H9 (cell line): ENCODE results near the gene ARHGAP12. TPM values are rescaled to one million over a fixed set of nuclear protein-coding genes. Genes with fewer than 3 reads are reported as not detected.

ENCODE experiments used
- DNase-seq: peaks from one replicate; pipeline ENCODE4 v3.0.0-alpha.2; 2017
- H2AFZ ChIP-seq: one replicate; pipeline ENCODE4 v1.6.1; 2013; ENCODE audit warnings: mild to moderate bottlenecking, low read length, control low read depth, moderate library complexity
- H2AK5ac ChIP-seq: 2 replicates; pipeline ENCODE4 v1.6.1; 2013; ENCODE audit warnings: low read length, control low read depth, mixed read lengths; ENCODE audit not compliant: insufficient read length
- H2BK120ac ChIP-seq: one replicate; pipeline ENCODE4 v1.6.1; 2013; ENCODE audit warnings: low read depth, mild to moderate bottlenecking, low read length, control low read depth, inconsistent platforms; ENCODE audit not compliant: poor library complexity, severe bottlenecking
- H2BK12ac ChIP-seq: 2 replicates; pipeline ENCODE4 v1.6.1; 2013; ENCODE audit warnings: low read length, control low read depth, mixed read lengths, low read depth; ENCODE audit not compliant: insufficient read length
- H2BK15ac ChIP-seq: 2 replicates; pipeline ENCODE4 v1.6.1; 2013; ENCODE audit warnings: low read depth, low read length, control low read depth
- H2BK20ac ChIP-seq: one replicate; pipeline ENCODE4 v1.6.1; 2013; ENCODE audit warnings: low read depth, mild to moderate bottlenecking, low read length, control low read depth, inconsistent platforms; ENCODE audit not compliant: poor library complexity, severe bottlenecking
- H2BK5ac ChIP-seq: 2 replicates; pipeline ENCODE4 v1.6.1; 2013; ENCODE audit warnings: low read length, control low read depth, mixed read lengths; ENCODE audit not compliant: insufficient read length
- H3K14ac ChIP-seq: 2 replicates; pipeline ENCODE4 v1.6.1; 2013; ENCODE audit warnings: low read length, control low read depth; ENCODE audit not compliant: insufficient read depth
- H3K18ac ChIP-seq: 2 replicates; pipeline ENCODE4 v1.6.1; 2013; ENCODE audit warnings: low read depth, mild to moderate bottlenecking, mixed read lengths, low read length, control low read depth; ENCODE audit not compliant: insufficient read length
- H3K23ac ChIP-seq: 2 replicates; pipeline ENCODE4 v1.6.1; 2013; ENCODE audit warnings: low read length, control low read depth, mixed read lengths, low read depth; ENCODE audit not compliant: insufficient read length
- H3K23me2 ChIP-seq: 2 replicates; pipeline ENCODE4 v1.6.1; 2013; ENCODE audit warnings: low read depth, mild to moderate bottlenecking, mixed read lengths, low read length, control low read depth; ENCODE audit not compliant: insufficient read length, poor library complexity, severe bottlenecking
- H3K27ac ChIP-seq: 2 replicates; pipeline ENCODE4 v1.5.1; 2013; ENCODE audit warnings: low read length, control low read depth, mixed read lengths, low read depth; ENCODE audit not compliant: insufficient read length
- H3K27me3 ChIP-seq: 2 replicates; pipeline ENCODE4 v1.6.1; 2013; ENCODE audit warnings: low read length, control low read depth, inconsistent platforms; ENCODE audit not compliant: insufficient read depth
- H3K4ac ChIP-seq: 2 replicates; pipeline ENCODE4 v1.6.1; 2013; ENCODE audit warnings: low read depth, mild to moderate bottlenecking, control low read depth, inconsistent platforms, low read length, moderate library complexity
- H3K4me1 ChIP-seq: 2 replicates; pipeline ENCODE4 v1.6.1; 2013; ENCODE audit warnings: low read length, control low read depth, inconsistent platforms; ENCODE audit not compliant: insufficient read depth
- H3K4me2 ChIP-seq: 2 replicates; pipeline ENCODE4 v1.6.1; 2013; ENCODE audit warnings: low read length, control low read depth, mixed read lengths; ENCODE audit not compliant: insufficient read length, insufficient read depth
- H3K56ac ChIP-seq: 2 replicates; pipeline ENCODE4 v1.6.1; 2013; ENCODE audit warnings: low read depth, mild to moderate bottlenecking, mixed read lengths, low read length, control low read depth; ENCODE audit not compliant: insufficient read length
- H3K79me1 ChIP-seq: 2 replicates; pipeline ENCODE4 v1.6.1; 2013; ENCODE audit warnings: low read depth, mild to moderate bottlenecking, moderate library complexity, low read length, control low read depth, inconsistent platforms; ENCODE audit not compliant: insufficient read depth, poor library complexity, severe bottlenecking
- H3K79me2 ChIP-seq: 2 replicates; pipeline ENCODE4 v1.6.1; 2013; ENCODE audit warnings: low read length, control low read depth, inconsistent platforms; ENCODE audit not compliant: insufficient read depth
- H3K9ac ChIP-seq: 2 replicates; pipeline ENCODE4 v1.6.1; 2013; ENCODE audit warnings: low read length, control low read depth, mixed read lengths; ENCODE audit not compliant: insufficient read length; ENCODE audit errors: extremely low read depth
- H3K9me3 ChIP-seq: one replicate; pipeline ENCODE4 v1.6.1; 2013; ENCODE audit warnings: low read depth, low read length, inconsistent platforms; ENCODE audit not compliant: control insufficient read depth
- H3T11ph ChIP-seq: one replicate; pipeline ENCODE4 v1.6.1; 2013; ENCODE audit warnings: mild to moderate bottlenecking, low read length, control low read depth, inconsistent platforms
- H4K20me1 ChIP-seq: one replicate; pipeline ENCODE4 v1.6.1; 2013; ENCODE audit not compliant: control insufficient read depth, insufficient read length, insufficient read depth
- H4K5ac ChIP-seq: 2 replicates; pipeline ENCODE4 v1.6.1; 2013; ENCODE audit warnings: low read depth, mild to moderate bottlenecking, mixed read lengths, low read length, control low read depth; ENCODE audit not compliant: insufficient read length
- H4K8ac ChIP-seq: replicated peaks from 2 replicates; pipeline ENCODE4 v1.6.1; 2013; ENCODE audit warnings: low read length, control low read depth, mixed read lengths, low read depth; ENCODE audit not compliant: insufficient read length
- H4K91ac ChIP-seq: 2 replicates; pipeline ENCODE4 v1.6.1; 2013; ENCODE audit warnings: low read depth, mild to moderate bottlenecking, moderate library complexity, mixed read lengths, low read length, control low read depth; ENCODE audit not compliant: insufficient read length
- H3K27ac Mint-ChIP-seq, 3 experiments: 2 replicates in 2 of 3; 3 replicates in 1 of 3; pipeline ENCODE4 v1.8.0; 2020 to 2021; ENCODE audit warnings: mixed read lengths in 3 of 3, mild to moderate bottlenecking in 1 of 3, moderate library complexity in 1 of 3
- H3K27me3 Mint-ChIP-seq: 2 replicates; pipeline ENCODE4 v1.8.0; 2021; ENCODE audit warnings: low read depth, mild to moderate bottlenecking, moderate library complexity, mixed read lengths
- H3K36me3 Mint-ChIP-seq, 3 experiments: 2 replicates in 2 of 3; 3 replicates in 1 of 3; pipeline ENCODE4 v1.8.0; 2020 to 2021; ENCODE audit warnings: low read depth in 3 of 3, mixed read lengths in 3 of 3; ENCODE audit not compliant: insufficient read depth in 1 of 3
- H3K4me1 Mint-ChIP-seq, 2 experiments: 2 replicates each; pipeline ENCODE4 v1.8.0; 2020; ENCODE audit warnings: mixed read lengths in 2 of 2
- H3K4me3 Mint-ChIP-seq, 2 experiments: 2 replicates in 1 of 2; 3 replicates in 1 of 2; pipeline ENCODE4 v1.8.0; 2020 to 2021; ENCODE audit warnings: mild to moderate bottlenecking in 2 of 2, mixed read lengths in 2 of 2, moderate library complexity in 1 of 2
- H3K9me3 Mint-ChIP-seq, 2 experiments: 2 replicates in 1 of 2; 3 replicates in 1 of 2; pipeline ENCODE4 v1.8.0; 2020; ENCODE audit warnings: mild to moderate bottlenecking in 2 of 2, mixed read lengths in 2 of 2, moderate library complexity in 1 of 2
- CTCF ChIP-seq: fragments of 200-600 bp; sonication (generic); conservative IDR thresholded peaks from 3 replicates; pipeline ENCODE4 v1.8.0; 2021; ENCODE audit warnings: antibody characterized with exemption, mild to moderate bottlenecking
- WGBS: extraction: QIAGEN DNeasy Blood & Tissue Kit; methylation state at CpG from one replicate; pipeline ENCODE4 v1.1.7; 2013; ENCODE audit warnings: missing lambda C conversion rate, low lambda C conversion rate, mixed read lengths; ENCODE audit not compliant: insufficient read length; ENCODE audit errors: extremely low coverage; 5-methylcytosine and 5-hydroxymethylcytosine counted together
- total RNA-seq: library from RNA; stranded (reverse); gene quantifications from 2 replicates; pipeline ENCODE4 v1.2.1, GENCODE V29; 2021

The ARHGAP12 gene
- total RNA-seq, 1 experiment from 2014 or later, result 34.3 TPM

- Histone ChIP-seq H2BK20ac (no peak overlapping the region), H3K9ac (no peak overlapping the region), H3K27me3 (no peaks in the 10 kb centered on the region), H2BK15ac (no peak overlapping the region), H4K91ac (no peak overlapping the region), H4K20me1 (no peaks in the 10 kb centered on the region), H3K18ac (no peak overlapping the region), H3K4me2 (no peak overlapping the region), H2BK120ac (no peak overlapping the region), H3K14ac (no peak overlapping the region), H2AK5ac (no peak overlapping the region), H2BK12ac (no peak overlapping the region), H3K9me3 (no peaks in the 10 kb centered on the region), H3K23ac (no peak overlapping the region), H2AFZ (no peak overlapping the region), H4K5ac (no peak overlapping the region), H3K79me1 (no peaks in the 10 kb centered on the region), H2BK5ac (no peak overlapping the region), H3K56ac (no peak overlapping the region), H3K79me2 (no peaks in the 10 kb centered on the region), H3K4ac (no peak overlapping the region), H3K23me2 (no peaks in the 10 kb centered on the region), H3T11ph (no peak overlapping the region), H3K4me1 (peaks cover 9% of the 10 kb centered on the region; the same call in 1 of the 2 replicates), H4K8ac (no peak overlapping the region), H3K27ac (no peak overlapping the region)
- Mint-ChIP-seq H3K27ac (peak overlapping the region; percentile 7 to 79 (median 74); a peak in 5 of 7 replicates), H3K4me1 (peaks cover 16 to 21% of the 10 kb centered on the region in 2 experiments), H3K9me3 (peaks cover 7 to 11% of the 10 kb centered on the region in 2 experiments; a peak in 4 of 5 replicates), H3K27me3 (no peaks in the 10 kb centered on the region), H3K36me3 (peaks cover 0 to 13% (median 9%) of the 10 kb centered on the region in 3 experiments; a peak in 5 of 7 replicates), H3K4me3 (no peak overlapping the region)
- WGBS, result no CpG with 5 or more reads among the region's 6 CpGs
- TF ChIP-seq CTCF, result no peak
- DNase-seq, result peak; percentile 37
Observed at GRCh38 chr10:31975157-31975765, 46.6 kb upstream of the ARHGAP12 start.
